ENCODE measurements around the gene ZNF507. TPM values are rescaled to one million over a fixed set of nuclear protein-coding genes. Genes with fewer than 3 reads are reported as not detected.

The ZNF507 gene
- polyA plus RNA-seq, 1 donor (not counting 4 experiments of a cell fraction or from before 2014, with no cell fraction given), result 10.2 TPM

DNA sequence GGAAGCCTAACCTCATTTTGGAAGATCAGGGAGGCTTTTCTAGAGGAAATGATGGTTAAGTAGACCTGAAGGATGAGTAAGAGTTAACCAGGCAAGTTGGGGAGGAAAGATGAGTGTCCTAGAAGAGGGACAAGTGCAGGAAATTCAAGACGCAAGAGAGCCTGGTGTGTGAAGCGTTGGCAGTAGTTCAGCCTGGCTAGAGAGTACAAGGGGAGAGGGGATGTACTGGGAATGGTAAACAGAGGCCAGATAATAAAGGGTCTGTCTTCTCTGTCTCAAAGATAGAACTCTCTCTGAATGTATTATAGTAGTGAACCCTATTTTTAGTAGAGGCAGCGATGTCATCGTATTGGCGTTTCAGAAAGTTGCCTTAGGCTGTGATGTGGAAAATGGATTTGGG, 69.8 kb downstream of the ZNF507 start:
- Histone ChIP-seq H3K27ac (ENCODE audit: control insufficient read depth, insufficient read depth, low read length) (no peak overlapping the region), H4K20me1 (ENCODE audit: control insufficient read depth, extremely low read depth, insufficient read depth, low read length) (no peaks in the 10 kb centered on the region), H3K4me2 (ENCODE audit: control insufficient read depth, extremely low read depth, insufficient read depth, low read depth, low read length) (no peak overlapping the region), H3K9me3 (ENCODE audit: control insufficient read depth, low read depth, low read length) (no peaks in the 10 kb centered on the region), H3K4me3 (ENCODE audit: control insufficient read depth in 2 of 3, extremely low read depth in 1 of 3, insufficient read depth in 2 of 3, low read depth in 1 of 3, low read length in 3 of 3) (no peak overlapping the region), H3K9ac (ENCODE audit: control insufficient read depth, extremely low read depth, insufficient read depth, low read length) (no peak overlapping the region), H3K27me3 (ENCODE audit: control insufficient read depth, extremely low read depth, insufficient read depth, low read length) (no peaks in the 10 kb centered on the region), H3K79me2 (ENCODE audit: control insufficient read depth, insufficient read depth, low read length) (no peaks in the 10 kb centered on the region), H3K9me1 (ENCODE audit: control insufficient read depth, extremely low read depth, insufficient read depth, low read length) (no peaks in the 10 kb centered on the region), H3K36me3 (ENCODE audit: control insufficient read depth in 2 of 2, extremely low read depth in 1 of 2, insufficient read depth in 2 of 2, low read length in 2 of 2) (peaks cover 4 to 12% of the 10 kb centered on the region in 2 experiments), H3K4me1 (ENCODE audit: control insufficient read depth, extremely low read depth, insufficient read depth, low read length) (no peaks in the 10 kb centered on the region), H2AFZ (ENCODE audit: control insufficient read depth, low read length) (no peak overlapping the region)
- no peak for TF ChIP-seq EZH2 (IDR thresholded peaks at IDR 0.05; ENCODE audit: low read length)
- TF ChIP-seq, protein P1, sequence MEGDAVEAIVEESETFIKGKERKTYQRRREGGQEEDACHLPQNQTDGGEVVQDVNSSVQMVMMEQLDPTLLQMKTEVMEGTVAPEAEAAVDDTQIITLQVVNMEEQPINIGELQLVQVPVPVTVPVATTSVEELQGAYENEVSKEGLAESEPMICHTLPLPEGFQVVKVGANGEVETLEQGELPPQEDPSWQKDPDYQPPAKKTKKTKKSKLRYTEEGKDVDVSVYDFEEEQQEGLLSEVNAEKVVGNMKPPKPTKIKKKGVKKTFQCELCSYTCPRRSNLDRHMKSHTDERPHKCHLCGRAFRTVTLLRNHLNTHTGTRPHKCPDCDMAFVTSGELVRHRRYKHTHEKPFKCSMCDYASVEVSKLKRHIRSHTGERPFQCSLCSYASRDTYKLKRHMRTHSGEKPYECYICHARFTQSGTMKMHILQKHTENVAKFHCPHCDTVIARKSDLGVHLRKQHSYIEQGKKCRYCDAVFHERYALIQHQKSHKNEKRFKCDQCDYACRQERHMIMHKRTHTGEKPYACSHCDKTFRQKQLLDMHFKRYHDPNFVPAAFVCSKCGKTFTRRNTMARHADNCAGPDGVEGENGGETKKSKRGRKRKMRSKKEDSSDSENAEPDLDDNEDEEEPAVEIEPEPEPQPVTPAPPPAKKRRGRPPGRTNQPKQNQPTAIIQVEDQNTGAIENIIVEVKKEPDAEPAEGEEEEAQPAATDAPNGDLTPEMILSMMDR (optimal IDR thresholded peaks at IDR 0.05 in 1 of 3, IDR thresholded peaks at IDR 0.05 in 1 of 3, conservative IDR thresholded peaks at IDR 0.05 in 1 of 3; ENCODE audit: extremely low read depth in 1 of 3, insufficient read depth in 2 of 3, low read length in 3 of 3), result no peak
- no peak for DNase-seq (ENCODE audit: low read depth, low spot score)
- no peak for FAIRE-seq
- dilution Hi-C loops (cut with MboI; ENCODE audit: extremely low pct_ligation_motif_present, low sequenced_read_pairs), result no loop called here

DNA sequence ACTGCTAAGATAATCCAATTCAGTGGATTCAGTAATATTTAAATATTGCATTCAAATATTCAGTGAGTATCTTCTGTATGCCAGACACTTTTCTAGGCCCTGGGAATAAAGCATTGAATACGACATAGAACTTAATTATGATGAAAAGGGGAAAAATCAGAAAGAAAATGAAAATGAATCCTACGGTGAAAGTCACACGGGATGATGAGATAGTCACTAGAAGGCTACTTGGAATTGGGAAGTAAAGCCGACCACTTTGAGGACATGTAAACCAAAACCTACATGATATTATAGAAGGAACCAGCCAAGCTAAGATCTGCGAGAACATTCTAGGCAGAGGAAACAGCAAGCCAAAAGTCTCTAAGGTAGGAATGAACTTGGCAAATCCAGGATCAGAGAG, 70.3 kb downstream of the ZNF507 start:
- Histone ChIP-seq H3K27me3 (ENCODE audit: control insufficient read depth, extremely low read depth, insufficient read depth, low read length) (no peaks in the 10 kb centered on the region), H2AFZ (ENCODE audit: control insufficient read depth, low read length) (no peak overlapping the region), H3K4me1 (ENCODE audit: control insufficient read depth, extremely low read depth, insufficient read depth, low read length) (no peaks in the 10 kb centered on the region), H3K36me3 (ENCODE audit: control insufficient read depth in 2 of 2, extremely low read depth in 1 of 2, insufficient read depth in 2 of 2, low read length in 2 of 2) (peaks cover 4 to 12% of the 10 kb centered on the region in 2 experiments), H3K9me1 (ENCODE audit: control insufficient read depth, extremely low read depth, insufficient read depth, low read length) (no peaks in the 10 kb centered on the region), H3K4me3 (ENCODE audit: control insufficient read depth in 2 of 3, extremely low read depth in 1 of 3, insufficient read depth in 2 of 3, low read depth in 1 of 3, low read length in 3 of 3) (no peak overlapping the region), H3K79me2 (ENCODE audit: control insufficient read depth, insufficient read depth, low read length) (no peaks in the 10 kb centered on the region), H3K9ac (ENCODE audit: control insufficient read depth, extremely low read depth, insufficient read depth, low read length) (no peak overlapping the region), H3K4me2 (ENCODE audit: control insufficient read depth, extremely low read depth, insufficient read depth, low read depth, low read length) (no peak overlapping the region), H4K20me1 (ENCODE audit: control insufficient read depth, extremely low read depth, insufficient read depth, low read length) (no peaks in the 10 kb centered on the region), H3K27ac (ENCODE audit: control insufficient read depth, insufficient read depth, low read length) (no peak overlapping the region), H3K9me3 (ENCODE audit: control insufficient read depth, low read depth, low read length) (no peaks in the 10 kb centered on the region)
- no peak for DNase-seq (ENCODE audit: low read depth, low spot score)
- TF ChIP-seq, protein P1 (optimal IDR thresholded peaks at IDR 0.05 in 1 of 3, IDR thresholded peaks at IDR 0.05 in 1 of 3, conservative IDR thresholded peaks at IDR 0.05 in 1 of 3; ENCODE audit: extremely low read depth in 1 of 3, insufficient read depth in 2 of 3, low read length in 3 of 3), result no peak
- TF ChIP-seq EZH2 (IDR thresholded peaks at IDR 0.05; ENCODE audit: low read length), result no peak
- dilution Hi-C loops (cut with MboI; ENCODE audit: extremely low pct_ligation_motif_present, low sequenced_read_pairs), result no loop called here
- FAIRE-seq, result no peak

Measured in keratinocyte (primary cell).